GM12878 (cell line): ENCODE data around the gene EAF1. TPM values are rescaled to one million over a fixed set of nuclear protein-coding genes. Genes with fewer than 3 reads are reported as not detected.
"Not testable (repeated sequence)": the region's sequence is repeated elsewhere in the genome, so short reads cannot be mapped to it uniquely, and the experiment has no call there.

Experiments used
- ATAC-seq: fragments of 200-7000 bp; cut with Tn5 transposase; 3 replicates; pipeline ENCODE4 v1.9.1; 2020; ENCODE audit warnings: mild to moderate bottlenecking, moderate library complexity
- BruUV-seq: library from RNA; stranded (reverse); fragments of 400-500 nt; replicated peaks from 2 replicates; lab custom pipeline; 2021; lab: Mats Ljungman, UMichigan
- CTCF ChIA-PET: fragments of 300-600 bp; sonication (Branson Sonifier 250); formaldehyde crosslinking; extraction: SDS; loops from one replicate; lab custom pipeline; 2021; ENCODE audit warnings: inconsistent platforms; lab: Yijun Ruan, JAX
- POLR2A ChIA-PET: fragments of 350-600 bp; formaldehyde crosslinking; extraction: SDS; loops from one replicate; lab custom pipeline; 2021; ENCODE audit warnings: inconsistent platforms; lab: Charles Lee
- RAD21 ChIA-PET: fragments of 300-600 bp; sonication (Branson Sonifier 250); formaldehyde crosslinking; loops from one replicate; lab custom pipeline; 2023; ENCODE audit warnings: antibody characterized with exemption; ENCODE audit not compliant: unreplicated experiment; lab: Charles Lee
- SMC1A ChIA-PET: fragments of 300-600 bp; sonication (Branson Sonifier 250); formaldehyde crosslinking; loops from one replicate; lab custom pipeline; 2023; ENCODE audit not compliant: unreplicated experiment, uncharacterized antibody; lab: Charles Lee
- DNase-seq: peaks from one replicate; pipeline ENCODE4 v3.0.0-alpha.2; 2011; ENCODE audit warnings: low read depth, low spot score
- FAIRE-seq: peaks from 3 replicates; lab custom pipeline; 2011; peaks lifted over from hg19 to GRCh38; lab: Jason Lieb, UNC
- H2AFZ ChIP-seq: 2 replicates; pipeline ENCODE4 v1.6.0; 2011; ENCODE audit warnings: low read depth, low read length, control low read depth; ENCODE audit not compliant: control insufficient read depth
- H3K27ac ChIP-seq: 2 replicates; pipeline ENCODE4 v1.5.1; 2011; ENCODE audit warnings: control low read depth; ENCODE audit not compliant: control insufficient read depth, insufficient read depth
- H3K27me3 ChIP-seq, 2 experiments: replicated peaks in 1 of 2; 2 replicates each; pipeline versions ENCODE4 v1.6.0 to v1.6.1; 2011; ENCODE audit warnings: low read length in 1 of 2; ENCODE audit not compliant: control insufficient read depth in 2 of 2, insufficient read depth in 2 of 2
- H3K36me3 ChIP-seq, 2 experiments: 2 replicates each; pipeline ENCODE4 v1.5.1; 2011; ENCODE audit warnings: low read length in 1 of 2; ENCODE audit not compliant: control insufficient read depth in 2 of 2, insufficient read depth in 2 of 2
- H3K4me1 ChIP-seq: 2 replicates; pipeline ENCODE4 v1.6.1; 2011; ENCODE audit warnings: mild to moderate bottlenecking, low read length, moderate library complexity, mixed read lengths; ENCODE audit not compliant: control insufficient read depth, insufficient read depth
- H3K4me2 ChIP-seq: 2 replicates; pipeline ENCODE4 v1.6.0; 2011; ENCODE audit warnings: control low read depth; ENCODE audit not compliant: control insufficient read depth, insufficient read depth
- H3K4me3 ChIP-seq: fragments of 200-600 bp; sonication (generic); 2 replicates; pipeline ENCODE4 v1.5.1; 2016
- H3K79me2 ChIP-seq: 2 replicates; pipeline ENCODE4 v1.6.0; 2011; ENCODE audit warnings: low read length; ENCODE audit not compliant: control insufficient read depth, insufficient read depth
- H3K9ac ChIP-seq: 2 replicates; pipeline ENCODE4 v1.8.0; 2011; ENCODE audit warnings: low read length, control low read depth, mixed read lengths; ENCODE audit not compliant: control insufficient read depth, insufficient read depth
- H3K9me3 ChIP-seq: replicated peaks from 3 replicates; pipeline ENCODE4 v1.5.1; 2011; ENCODE audit warnings: mild to moderate bottlenecking, low read length; ENCODE audit not compliant: control insufficient read depth, insufficient read depth
- H4K20me1 ChIP-seq: 2 replicates; pipeline ENCODE4 v1.6.0; 2011; ENCODE audit not compliant: control insufficient read depth, insufficient read depth
- JUND ChIP-seq: IDR thresholded peaks from 2 replicates; pipeline ENCODE4 v1.6.1; 2012; ENCODE audit warnings: low read depth, mild to moderate bottlenecking, low read length, improper control_type of control experiment, moderate library complexity
- KAT2A ChIP-seq: conservative IDR thresholded peaks from 2 replicates; pipeline ENCODE4 v1.6.1; 2011; ENCODE audit warnings: low read depth, low read length; ENCODE audit not compliant: control insufficient read depth
- POLR2A ChIP-seq: IDR thresholded peaks from 2 replicates; pipeline ENCODE4 v1.6.1; 2011; ENCODE audit warnings: low read depth, mild to moderate bottlenecking, low read length
- ZNF622 ChIP-seq: fragments of 450-650 bp; IDR thresholded peaks from 2 replicates; pipeline ENCODE4 v1.6.1; 2017; ENCODE audit warnings: mild to moderate bottlenecking, inconsistent platforms
- WGBS: methylation state at CpG from one replicate; pipeline ENCODE4 v1.1.6; 2016; ENCODE audit warnings: low lambda C conversion rate; ENCODE audit not compliant: insufficient replicate concordance, insufficient coverage; ENCODE audit errors: missing lambda C conversion rate; 5-methylcytosine and 5-hydroxymethylcytosine counted together
- in situ Hi-C: fragments of 300-500 bp; cut with MboI; formaldehyde crosslinking; loops from 9 replicates; pipeline ENCODE4 v1.14.3; 2018; ENCODE audit warnings: mixed read lengths
- intact Hi-C: fragments of 100-400 bp; cut with micrococcal nuclease; formaldehyde crosslinking; loops from one replicate; pipeline ENCODE4 v1.14.2; 2022; ENCODE audit not compliant: unreplicated experiment
- polyA plus RNA-seq, 11 experiments: library from polyadenylated mRNA; depleted of rRNA in 4 of 11; unstranded in 6 of 11; stranded (reverse) in 5 of 11; fragments of >200 nt; fragmentation: Nextera tagmentation in 4 of 11; fragmentation: Illumina TruSeq in 1 of 11; extraction: Ambion mirVana in 4 of 11; extraction: Trizol in 1 of 11; gene quantifications; 1 replicate in 1 of 11; 2 replicates in 10 of 11; pipeline versions ENCODE4 v1.2.1 to v1.2.3, GENCODE V29; 2011 to 2016; ENCODE audit warnings: inconsistent platforms in 2 of 11, missing spikeins in 2 of 11, low read depth in 1 of 11
- total RNA-seq, 4 experiments: library from RNA; depleted of rRNA in 3 of 4; stranded (reverse); fragments of >200 nt in 3 of 4; fragmentation: Illumina TruSeq in 1 of 4; extraction: Trizol in 1 of 4; gene quantifications; 2 replicates each; pipeline versions ENCODE4 v1.2.1 to v1.2.3, GENCODE V29; 2013 to 2021

EAF1 gene
- total and polyA plus RNA-seq, 10 of the 15 experiments (the other 5 are each of a cell fraction or from before 2014, with no cell fraction given), result 6.8 to 21.6 (median 15.6) TPM

DNA sequence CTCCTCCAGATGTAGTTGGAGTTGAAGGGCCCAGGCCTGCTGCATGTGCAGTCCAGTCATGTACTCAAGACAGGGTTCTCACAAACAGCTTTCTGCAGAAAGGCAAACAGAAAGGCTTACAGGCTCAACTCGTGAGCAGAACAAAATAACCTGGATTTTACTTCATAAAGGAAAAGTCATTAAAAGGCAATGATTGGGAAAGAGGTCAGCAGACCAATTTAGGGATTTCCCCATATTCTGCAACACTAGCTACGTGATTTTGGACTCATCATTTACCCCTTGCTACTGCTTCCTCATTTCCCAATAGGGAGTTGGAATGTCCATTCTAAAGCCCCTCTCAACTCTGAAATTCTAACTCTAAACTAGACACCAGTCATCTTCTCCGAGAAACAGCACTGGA, 18.2 kb upstream of the EAF1 start:
- Histone ChIP-seq H3K4me2 (no peak overlapping the region), H3K9ac (no peak overlapping the region), H3K79me2 (no peaks in the 10 kb centered on the region), H3K9me3 (no peaks in the 10 kb centered on the region), H3K27me3 (no peaks in the 10 kb centered on the region), H3K36me3 (peaks cover 2 to 6% of the 10 kb centered on the region in 2 experiments; a peak in 2 of 4 replicates), H3K4me3 (no peak overlapping the region), H4K20me1 (no peaks in the 10 kb centered on the region), H2AFZ (no peak overlapping the region), H3K4me1 (peaks cover 1% of the 10 kb centered on the region), H3K27ac (no peak overlapping the region)
- DNase-seq, result no peak
- FAIRE-seq, result no peak
- SMC1A ChIA-PET, result interaction anchor here (7.6 to 8.7 kb wide), 2 partner anchors 140 to 202 kb away, joined by 135 to 223 read pairs; partner anchors contain the start of gene CAPN7
- no TSS peak for BruUV-seq
- RAD21 ChIA-PET, result no interaction called here
- WGBS, result 93% methylated on average over 3 of the region's 3 CpGs
- in situ Hi-C loops (no loop called here), intact Hi-C loops (loop anchor here (5.0 kb wide), 1 partner anchor 148 kb away; no protein-coding TSS in a partner anchor)
- POLR2A ChIA-PET, result no interaction called here
- ATAC-seq, result no peak
- CTCF ChIA-PET, result interaction anchor here (0.8 to 3.7 kb wide), 6 partner anchors 11 to 292 kb away, joined by 3 to 49 read pairs (median 14); no protein-coding TSS in a partner anchor
- TF ChIP-seq JUND (no peak), POLR2A (0 out of 2 replicates have a peak, but pooled peaks have one; percentile 2), ZNF622 (no peak)

DNA sequence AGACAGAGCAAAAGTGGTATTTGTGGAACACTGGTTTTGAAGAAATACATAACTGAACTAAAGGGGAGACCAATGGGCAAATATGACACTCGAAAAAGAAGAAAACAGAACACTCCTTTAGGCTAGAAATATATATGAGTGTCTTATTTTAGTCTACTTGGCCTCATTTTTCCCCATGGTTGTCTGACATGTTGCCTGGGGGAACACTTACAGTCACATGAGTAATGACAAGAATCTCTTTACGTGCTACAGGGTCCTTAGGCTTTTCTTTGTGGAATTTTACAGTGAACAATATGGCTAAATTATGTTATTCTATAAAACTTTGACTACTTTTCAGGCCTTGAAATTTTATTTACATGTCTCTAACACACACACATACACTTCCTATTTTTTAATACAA, 17.6 kb upstream of the EAF1 start:
- Histone ChIP-seq H3K9me3 (no peaks in the 10 kb centered on the region), H3K79me2 (no peaks in the 10 kb centered on the region), H3K4me2 (no peak overlapping the region), H3K27ac (no peak overlapping the region), H3K36me3 (peaks cover 4 to 6% of the 10 kb centered on the region in 2 experiments; a peak in 3 of 4 replicates), H4K20me1 (no peaks in the 10 kb centered on the region), H2AFZ (no peak overlapping the region)
- intact Hi-C loops (loop anchor here (5.0 kb wide), 1 partner anchor 148 kb away; no protein-coding TSS in a partner anchor), in situ Hi-C loops (no loop called here)
- DNase-seq (no peak), ATAC-seq (no peak), FAIRE-seq (no peak)
- POLR2A ChIA-PET, result no interaction called here
- SMC1A ChIA-PET, result interaction anchor here (7.6 to 8.7 kb wide), 2 partner anchors 141 to 203 kb away, joined by 135 to 223 read pairs; partner anchors contain the start of gene CAPN7
- 98% methylated on average over 2 of the region's 2 CpGs for WGBS
- RAD21 ChIA-PET, result no interaction called here
- TF ChIP-seq KAT2A, result no peak
- TF ChIP-seq, all 136 proteins: peak for 0
- CTCF ChIA-PET, result interaction anchor here (1.5 to 3.7 kb wide), 4 partner anchors 12 to 292 kb away, joined by 5 to 49 read pairs (median 14); no protein-coding TSS in a partner anchor
- no peaks in the 10 kb centered on the region for H3K4me1 ChIP-seq
- H3K4me3 ChIP-seq, result no peak overlapping the region
- no peak overlapping the region for H3K9ac ChIP-seq
- H3K27me3 ChIP-seq, result no peaks in the 10 kb centered on the region
- no TSS peak for BruUV-seq

- H3K9ac ChIP-seq, FAIRE-seq, H3K4me2 ChIP-seq, H3K4me1 ChIP-seq, H3K27me3 ChIP-seq, ATAC-seq, H2AFZ ChIP-seq, H3K9me3 ChIP-seq, H3K79me2 ChIP-seq, BruUV-seq, H4K20me1 ChIP-seq, H3K4me3 ChIP-seq, RAD21 ChIA-PET, intact Hi-C loops, in situ Hi-C loops, SMC1A ChIA-PET, H3K27ac ChIP-seq, DNase-seq, POLR2A ChIA-PET: not testable (repeated sequence)
- CTCF ChIA-PET, result interaction anchor here (0.6 to 0.8 kb wide), 2 partner anchors 8 to 190 kb away, joined by 3 to 4 read pairs; no protein-coding TSS in a partner anchor
- WGBS, result over 99% methylated on average over 7 of the region's 7 CpGs
- H3K36me3 ChIP-seq, result peaks cover 7 to 15% of the 10 kb centered on the region in 2 experiments; a peak in 3 of 4 replicates
These were observed 16.4 kb upstream of the EAF1 start for GRCh38 chr3:15410966-15411365.
